HG03095 (cell line): ENCODE data around the gene SNX12.
"Not testable (repeated sequence)": the region's sequence is repeated elsewhere in the genome, so short reads cannot be mapped to it uniquely, and the experiment has no call there.

Experiments
- ATAC-seq: cut with Tn5 transposase; IDR thresholded peaks from one replicate; pipeline ENCODE4 v1.9.1; 2021; ENCODE audit warnings: moderate library complexity; ENCODE audit not compliant: unreplicated experiment

SNX12 gene

GRCh38 chrX:71095033-71095432 is 26.9 kb upstream of the SNX12 start:
- no peak for ATAC-seq

GRCh38 chrX:71091263-71091662 is 23.1 kb upstream of the SNX12 start:
- no peak for ATAC-seq

GRCh38 chrX:71085900-71086299 is 17.8 kb upstream of the SNX12 start:
- ATAC-seq: no peak

- no peak for ATAC-seq
These were observed 14.7 kb upstream of the SNX12 start for GRCh38 chrX:71082822-71083221.

- no peak for ATAC-seq
These were observed 14.1 kb upstream of the SNX12 start for GRCh38 chrX:71082124-71082647.

- ATAC-seq: no peak
These were observed 13.4 kb upstream of the SNX12 start for GRCh38 chrX:71081330-71082123.

- no peak for ATAC-seq
These were observed 2.4 kb upstream of the SNX12 start for GRCh38 chrX:71070531-71070930.

GRCh38 chrX:71067712-71068043 is 456 bp downstream of the SNX12 start:
- no peak for ATAC-seq

- ATAC-seq: no peak
These were observed 1.0 kb downstream of the SNX12 start for GRCh38 chrX:71067089-71067488.

- ATAC-seq: no peak
These were observed 8.0 kb downstream of the SNX12 start for GRCh38 chrX:71060127-71060526.

- ATAC-seq: no peak
These were observed 10.1 kb downstream of the SNX12 start for GRCh38 chrX:71057848-71058530.

GRCh38 chrX:71056867-71057266 is 11.3 kb downstream of the SNX12 start:
- ATAC-seq: no peak

GRCh38 chrX:71053217-71053621 is 14.9 kb downstream of the SNX12 start:
- ATAC-seq: peak; percentile 66

GRCh38 chrX:71052721-71053120 is 15.4 kb downstream of the SNX12 start:
- ATAC-seq: no peak

- not testable (repeated sequence) for ATAC-seq
These were observed 20.2 kb downstream of the SNX12 start for GRCh38 chrX:71047891-71048290.

GRCh38 chrX:71017396-71017939 is 50.7 kb downstream of the SNX12 start:
- no peak for ATAC-seq
